ENCODE data around the gene MED10. TPM values are rescaled to one million over a fixed set of nuclear protein-coding genes. Genes with fewer than 3 reads are reported as not detected.

Gene MED10
- total RNA-seq, 5 donors from 2014 or later (not counting 1 experiment from before 2014, with no cell fraction given): 53.9 to 65.6 (median 58.2) TPM

GRCh38 chr5:6408260-6408596 lies 29.9 kb upstream of the MED10 start:
- Mint-ChIP-seq H3K27ac (no peak overlapping the region), H3K9me3 (no peaks in the 10 kb centered on the region), H3K4me3 (no peak overlapping the region), H3K27me3 (peaks cover 8 to 18% of the 10 kb centered on the region in 2 donors), H3K4me1 (no peaks in the 10 kb centered on the region), H3K36me3 (no peaks in the 10 kb centered on the region)
- no peak overlapping the region for H3K27ac ChIP-seq (ENCODE audit: low read length)
- peaks cover 0 to 15% of the 10 kb centered on the region in 2 experiments for H3K27me3 ChIP-seq (replicated peaks in 1 of 2; ENCODE audit: control insufficient read depth in 2 of 2, extremely low read depth in 1 of 2, insufficient read depth in 2 of 2, low read length in 1 of 2)
- no peaks in the 10 kb centered on the region for H3K36me3 ChIP-seq (ENCODE audit: control insufficient read depth in 2 of 2, extremely low read depth in 1 of 2, insufficient read depth in 1 of 2, low read length in 1 of 2)
- no peak overlapping the region for H3K4me3 ChIP-seq (ENCODE audit: control insufficient read depth in 1 of 2, extremely low read depth in 1 of 2, low read length in 1 of 2)
- no peaks in the 10 kb centered on the region for H3K9me3 ChIP-seq
- no peak for DNase-seq
- 50% methylated on average over 3 of the region's 5 CpGs for WGBS (ENCODE audit: insufficient coverage)
- H3K4me1 ChIP-seq (ENCODE audit: control insufficient read depth in 1 of 2, extremely low read depth in 1 of 2, insufficient read depth in 2 of 2, low read length in 2 of 2): no peaks in the 10 kb centered on the region
- POLR2A ChIA-PET: no interaction called here
- ATAC-seq (replicated peaks in 1 of 4): no peak
- CTCF ChIA-PET: interaction anchor here in 1 of 2 donors (0.6 kb wide), 2 partner anchors 38 to 251 kb away, joined by 3 to 15 read pairs; no protein-coding TSS in a partner anchor

- peaks cover 13 to 18% of the 10 kb centered on the region in 2 donors for H3K27me3 Mint-ChIP-seq
- no peaks in the 10 kb centered on the region for H3K9me3 Mint-ChIP-seq
- no peak overlapping the region for H3K4me3 Mint-ChIP-seq
- Histone ChIP-seq H3K36me3 (ENCODE audit: control insufficient read depth in 2 of 2, extremely low read depth in 1 of 2, insufficient read depth in 1 of 2, low read length in 1 of 2) (no peaks in the 10 kb centered on the region), H3K27me3 (replicated peaks in 1 of 2; ENCODE audit: control insufficient read depth in 2 of 2, extremely low read depth in 1 of 2, insufficient read depth in 2 of 2, low read length in 1 of 2) (peaks cover 0 to 15% of the 10 kb centered on the region in 2 experiments), H3K9me3 (no peaks in the 10 kb centered on the region), H3K4me3 (ENCODE audit: control insufficient read depth in 1 of 2, extremely low read depth in 1 of 2, low read length in 1 of 2) (no peak overlapping the region), H3K4me1 (ENCODE audit: control insufficient read depth in 1 of 2, extremely low read depth in 1 of 2, insufficient read depth in 2 of 2, low read length in 2 of 2) (no peaks in the 10 kb centered on the region), H3K27ac (ENCODE audit: low read length) (no peak overlapping the region)
- ChIA-PET POLR2A (no interaction called here), CTCF (interaction anchor here in 1 of 2 donors (0.6 kb wide), 1 partner anchor 251 kb away, joined by 15 read pairs; no protein-coding TSS in a partner anchor)
- no peaks in the 10 kb centered on the region for H3K4me1 Mint-ChIP-seq
- WGBS (ENCODE audit: insufficient coverage): no CpG with 5 or more reads among the region's 6 CpGs
- DNase-seq (no peak), ATAC-seq (replicated peaks in 1 of 4) (no peak)
- H3K27ac Mint-ChIP-seq: no peak overlapping the region
- H3K36me3 Mint-ChIP-seq: no peaks in the 10 kb centered on the region
Measured at GRCh38 chr5:6407558-6408259, 29.4 kb upstream of the MED10 start.

DNA sequence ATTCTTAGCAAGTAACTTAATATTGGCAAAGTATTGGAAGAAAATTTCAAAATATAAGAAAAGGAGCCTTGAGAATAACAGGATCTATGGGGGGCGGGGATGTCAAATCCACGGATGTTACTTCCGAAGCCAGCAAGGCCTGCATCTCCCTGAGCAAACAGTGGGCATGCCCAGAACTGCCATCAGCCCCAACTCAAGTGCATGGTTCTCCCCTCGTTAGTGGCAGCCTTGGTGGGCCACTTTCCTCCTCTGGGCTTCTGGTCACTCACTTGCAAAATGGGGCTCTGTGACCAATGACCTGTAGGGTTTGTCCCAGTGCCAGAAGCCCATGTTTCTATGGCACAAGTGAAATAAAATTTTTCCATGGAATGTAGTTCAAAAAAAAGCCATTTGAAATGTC lies 27.2 kb upstream of the MED10 start:
- H3K9me3 Mint-ChIP-seq: no peaks in the 10 kb centered on the region
- Histone ChIP-seq H3K9me3 (no peaks in the 10 kb centered on the region), H3K4me3 (ENCODE audit: control insufficient read depth in 1 of 2, extremely low read depth in 1 of 2, low read length in 1 of 2) (no peak overlapping the region), H3K36me3 (ENCODE audit: control insufficient read depth in 2 of 2, extremely low read depth in 1 of 2, insufficient read depth in 1 of 2, low read length in 1 of 2) (no peaks in the 10 kb centered on the region), H3K4me1 (ENCODE audit: control insufficient read depth in 1 of 2, extremely low read depth in 1 of 2, insufficient read depth in 2 of 2, low read length in 2 of 2) (no peaks in the 10 kb centered on the region), H3K27me3 (replicated peaks in 1 of 2; ENCODE audit: control insufficient read depth in 2 of 2, extremely low read depth in 1 of 2, insufficient read depth in 2 of 2, low read length in 1 of 2) (peaks cover 0 to 12% of the 10 kb centered on the region in 2 experiments), H3K27ac (ENCODE audit: low read length) (no peak overlapping the region)
- no peaks in the 10 kb centered on the region for H3K36me3 Mint-ChIP-seq
- H3K4me3 Mint-ChIP-seq: no peak overlapping the region
- no peaks in the 10 kb centered on the region for H3K4me1 Mint-ChIP-seq
- POLR2A ChIA-PET: no interaction called here
- no peak overlapping the region for H3K27ac Mint-ChIP-seq
- 77% methylated on average over 4 of the region's 4 CpGs for WGBS (ENCODE audit: insufficient coverage)
- H3K27me3 Mint-ChIP-seq: peaks cover 23 to 26% of the 10 kb centered on the region in 2 donors
- ATAC-seq (replicated peaks in 1 of 4): no peak
- CTCF ChIA-PET: no interaction called here
- no peak for DNase-seq

DNA sequence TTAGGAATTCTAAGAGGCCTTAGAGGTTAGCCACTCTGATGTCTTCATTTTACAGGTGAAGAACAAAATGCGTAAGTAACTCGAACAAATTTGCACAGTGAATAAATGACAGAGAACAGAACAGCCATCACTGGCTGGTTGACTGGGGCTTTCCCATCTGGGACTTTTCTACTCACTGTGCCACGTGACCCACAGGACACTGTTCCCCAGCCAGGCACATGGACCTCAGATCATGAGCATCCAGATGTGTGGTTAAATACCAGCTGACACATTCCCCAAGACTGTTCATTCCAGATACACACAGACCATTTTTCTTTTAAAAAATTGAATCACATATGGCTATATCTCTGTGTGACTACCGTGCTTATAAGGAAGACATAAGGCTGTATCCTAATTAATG lies 25.8 kb upstream of the MED10 start:
- no peaks in the 10 kb centered on the region for H3K36me3 ChIP-seq (ENCODE audit: control insufficient read depth in 2 of 2, extremely low read depth in 1 of 2, insufficient read depth in 1 of 2, low read length in 1 of 2)
- ATAC-seq (replicated peaks in 1 of 4): no peak
- Mint-ChIP-seq H3K27me3 (peaks cover 20 to 30% of the 10 kb centered on the region in 2 donors), H3K27ac (no peak overlapping the region), H3K9me3 (no peaks in the 10 kb centered on the region), H3K4me3 (no peak overlapping the region), H3K36me3 (no peaks in the 10 kb centered on the region), H3K4me1 (no peaks in the 10 kb centered on the region)
- ChIA-PET CTCF (no interaction called here), POLR2A (no interaction called here)
- no peak for DNase-seq
- H3K27me3 ChIP-seq (replicated peaks in 1 of 2; ENCODE audit: control insufficient read depth in 2 of 2, extremely low read depth in 1 of 2, insufficient read depth in 2 of 2, low read length in 1 of 2): peaks cover 0 to 12% of the 10 kb centered on the region in 2 experiments
- WGBS (ENCODE audit: insufficient coverage): 86% methylated on average over 3 of the region's 4 CpGs
- no peak overlapping the region for H3K4me3 ChIP-seq (ENCODE audit: control insufficient read depth in 1 of 2, extremely low read depth in 1 of 2, low read length in 1 of 2)
- H3K27ac ChIP-seq (ENCODE audit: low read length): no peak overlapping the region
- no peaks in the 10 kb centered on the region for H3K4me1 ChIP-seq (ENCODE audit: control insufficient read depth in 1 of 2, extremely low read depth in 1 of 2, insufficient read depth in 2 of 2, low read length in 2 of 2)
- no peaks in the 10 kb centered on the region for H3K9me3 ChIP-seq

- no peaks in the 10 kb centered on the region for H3K36me3 ChIP-seq (ENCODE audit: control insufficient read depth in 2 of 2, extremely low read depth in 1 of 2, insufficient read depth in 1 of 2, low read length in 1 of 2)
- no peaks in the 10 kb centered on the region for H3K9me3 ChIP-seq
- ChIA-PET POLR2A (no interaction called here), CTCF (no interaction called here)
- 91% methylated on average over 1 of the region's 4 CpGs for WGBS (ENCODE audit: insufficient coverage)
- Mint-ChIP-seq H3K27me3 (peaks cover 13 to 27% of the 10 kb centered on the region in 2 donors), H3K4me3 (no peak overlapping the region), H3K9me3 (no peaks in the 10 kb centered on the region), H3K27ac (no peak overlapping the region), H3K4me1 (no peaks in the 10 kb centered on the region), H3K36me3 (no peaks in the 10 kb centered on the region)
- H3K4me3 ChIP-seq (ENCODE audit: control insufficient read depth in 1 of 2, extremely low read depth in 1 of 2, low read length in 1 of 2): no peak overlapping the region
- no peaks in the 10 kb centered on the region for H3K4me1 ChIP-seq (ENCODE audit: control insufficient read depth in 1 of 2, extremely low read depth in 1 of 2, insufficient read depth in 2 of 2, low read length in 2 of 2)
- DNase-seq (no peak), ATAC-seq (replicated peaks in 1 of 4) (no peak)
- H3K27ac ChIP-seq (ENCODE audit: low read length): no peak overlapping the region
- H3K27me3 ChIP-seq (replicated peaks in 1 of 2; ENCODE audit: control insufficient read depth in 2 of 2, extremely low read depth in 1 of 2, insufficient read depth in 2 of 2, low read length in 1 of 2): peaks cover 0 to 12% of the 10 kb centered on the region in 2 experiments
Measured at GRCh38 chr5:6403416-6403815, 25.1 kb upstream of the MED10 start.

- no peaks in the 10 kb centered on the region for H3K4me1 Mint-ChIP-seq
- H3K27me3 Mint-ChIP-seq: peaks cover 11 to 27% of the 10 kb centered on the region in 2 donors
Measured at GRCh38 chr5:6402939-6403338, 24.6 kb upstream of the MED10 start.

More at GRCh38 chr5:6402939-6403338, 24.6 kb upstream of the MED10 start:
- WGBS (ENCODE audit: insufficient coverage): 83% methylated on average over 1 of the region's 6 CpGs
- Mint-ChIP-seq H3K4me3 (no peak overlapping the region), H3K9me3 (no peaks in the 10 kb centered on the region), H3K27ac (no peak overlapping the region), H3K36me3 (no peaks in the 10 kb centered on the region)
- CTCF ChIA-PET: no interaction called here
- ATAC-seq (replicated peaks in 1 of 4): no peak
- Histone ChIP-seq H3K27ac (ENCODE audit: low read length) (no peak overlapping the region), H3K4me1 (ENCODE audit: control insufficient read depth in 1 of 2, extremely low read depth in 1 of 2, insufficient read depth in 2 of 2, low read length in 2 of 2) (no peaks in the 10 kb centered on the region), H3K9me3 (no peaks in the 10 kb centered on the region), H3K27me3 (replicated peaks in 1 of 2; ENCODE audit: control insufficient read depth in 2 of 2, extremely low read depth in 1 of 2, insufficient read depth in 2 of 2, low read length in 1 of 2) (peaks cover 0 to 12% of the 10 kb centered on the region in 2 experiments), H3K4me3 (ENCODE audit: control insufficient read depth in 1 of 2, extremely low read depth in 1 of 2, low read length in 1 of 2) (no peak overlapping the region), H3K36me3 (ENCODE audit: control insufficient read depth in 2 of 2, extremely low read depth in 1 of 2, insufficient read depth in 1 of 2, low read length in 1 of 2) (no peaks in the 10 kb centered on the region)
- POLR2A ChIA-PET: no interaction called here
- no peak for DNase-seq
